Muscle of leg (tissue), 11 donors: ENCODE measurements around the gene MMRN2. TPM values are rescaled to one million over a fixed set of nuclear protein-coding genes. Genes with fewer than 3 reads are reported as not detected.
"Not testable (repeated sequence)": the region's sequence is repeated elsewhere in the genome, so short reads cannot be mapped to it uniquely, and the experiment has no call there.

Source experiments
- DNase-seq: peaks from one replicate; pipeline ENCODE4 v3.0.0; 2013
- H3K27ac ChIP-seq: one replicate; pipeline ENCODE4 v1.5.1; 2013; ENCODE audit warnings: mild to moderate bottlenecking, low read length, control low read depth
- H3K27me3 ChIP-seq: one replicate; pipeline ENCODE4 v1.6.1; 2013; ENCODE audit warnings: low read length; ENCODE audit not compliant: control insufficient read depth, insufficient read depth
- H3K36me3 ChIP-seq: one replicate; pipeline ENCODE4 v1.6.1; 2013; ENCODE audit warnings: low read length; ENCODE audit not compliant: control insufficient read depth, insufficient read depth
- H3K4me1 ChIP-seq: one replicate; pipeline ENCODE4 v1.6.1; 2013; ENCODE audit warnings: low read length; ENCODE audit not compliant: control insufficient read depth, insufficient read depth
- H3K4me3 ChIP-seq: one replicate; pipeline ENCODE4 v1.5.1; 2013; ENCODE audit warnings: low read length, control low read depth
- H3K9me3 ChIP-seq: replicated peaks from 2 replicates; pipeline ENCODE4 v1.6.1; 2013; ENCODE audit warnings: low read depth, low read length; ENCODE audit not compliant: control insufficient read depth
- WGBS: methylation state at CpG from one replicate; pipeline ENCODE4 v1.1.5; 2013; ENCODE audit warnings: missing lambda C conversion rate; ENCODE audit not compliant: insufficient coverage; 5-methylcytosine and 5-hydroxymethylcytosine counted together
- polyA plus RNA-seq, 8 donors: library from polyadenylated mRNA; unstranded; fragments of 120-200 nt; gene quantifications; one replicate each; pipeline versions ENCODE4 v1.2.1 to v1.2.3, GENCODE V29; 2013; ENCODE audit warnings: inconsistent platforms in 1 of 8, low replicate concordance in 1 of 8; ENCODE audit not compliant: insufficient read length in 8 of 8, insufficient read depth in 1 of 8
- total RNA-seq: library from RNA; stranded (reverse); fragments of 120-200 nt; gene quantifications from one replicate; pipeline ENCODE4 v1.2.4, GENCODE V29; 2013

The MMRN2 gene
- total and polyA plus RNA-seq, 9 donors = 17.9 to 25.4 (median 23.1) TPM

GRCh38 chr10:86981716-86982115, 24.3 kb upstream of the MMRN2 start:
- no peak overlapping the region for H3K4me3 ChIP-seq
- no peaks in the 10 kb centered on the region for H3K9me3 ChIP-seq
- H3K27me3 ChIP-seq = no peaks in the 10 kb centered on the region
- H3K27ac ChIP-seq = no peak overlapping the region
- H3K36me3 ChIP-seq = no peaks in the 10 kb centered on the region
- no CpG with 5 or more reads among the region's 5 CpGs for WGBS
- DNase-seq = no peak
- H3K4me1 ChIP-seq = peaks cover 23% of the 10 kb centered on the region

DNA sequence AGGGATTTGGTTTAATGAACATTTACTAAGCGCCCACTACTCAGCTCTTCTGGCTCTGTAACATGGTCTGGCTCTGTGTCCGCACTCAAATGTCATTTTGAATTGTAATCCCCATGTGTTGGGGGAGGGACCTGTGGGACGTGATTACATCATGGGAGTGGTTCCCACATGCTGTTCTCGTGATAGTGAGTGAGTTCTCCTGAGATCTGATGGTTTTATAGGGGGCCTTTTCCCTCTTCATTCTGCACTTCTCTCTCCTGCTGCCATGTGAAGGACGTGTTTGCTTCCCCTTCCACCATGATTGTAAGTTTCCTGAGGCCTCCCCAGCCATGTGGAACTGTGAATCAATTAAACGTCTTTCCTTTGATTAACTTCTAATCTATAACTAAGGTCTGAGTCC, 23.6 kb upstream of the MMRN2 start:
- H3K4me3 ChIP-seq, H3K27me3 ChIP-seq, H3K36me3 ChIP-seq, H3K27ac ChIP-seq, H3K9me3 ChIP-seq: not testable (repeated sequence)
- WGBS = 100% methylated on average over 1 of the region's 6 CpGs
- H3K4me1 ChIP-seq = peaks cover 23% of the 10 kb centered on the region
- DNase-seq = peak; percentile 16

GRCh38 chr10:86979977-86980448, 22.6 kb upstream of the MMRN2 start:
- Histone ChIP-seq H3K36me3 (no peaks in the 10 kb centered on the region), H3K9me3 (no peaks in the 10 kb centered on the region), H3K4me3 (no peak overlapping the region), H3K27ac (peak overlapping the region; percentile 63), H3K27me3 (no peaks in the 10 kb centered on the region), H3K4me1 (peaks cover 23% of the 10 kb centered on the region)
- 7% methylated on average over 2 of the region's 3 CpGs for WGBS
- peak; percentile 69 for DNase-seq

DNA sequence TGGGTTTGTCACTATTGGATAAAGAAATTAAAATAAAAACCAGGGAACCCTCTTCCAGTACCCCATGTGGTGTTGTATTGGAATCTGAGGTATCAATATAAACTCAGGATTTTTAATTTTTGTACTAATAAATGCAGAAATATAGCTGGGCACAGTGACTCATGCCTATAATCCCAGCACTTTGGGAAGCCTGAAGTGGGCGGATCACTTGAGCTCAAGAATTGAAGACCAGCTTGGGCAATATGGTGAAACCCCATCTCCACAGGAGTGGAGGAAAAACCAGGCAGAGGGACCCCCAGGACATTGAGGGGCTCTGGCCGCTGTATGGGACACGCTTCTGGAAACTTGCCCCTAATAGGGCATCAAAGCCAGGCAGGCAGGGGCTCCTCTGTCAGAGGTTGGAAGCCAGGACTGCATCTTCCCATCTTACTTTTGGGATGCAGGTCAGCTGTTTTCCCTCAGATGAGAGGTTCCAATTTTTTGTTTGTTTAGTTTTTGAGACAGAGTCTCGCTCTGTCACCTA, 21.9 kb upstream of the MMRN2 start:
- Histone ChIP-seq H3K9me3 (no peaks in the 10 kb centered on the region), H3K27me3 (no peaks in the 10 kb centered on the region), H3K36me3 (no peaks in the 10 kb centered on the region), H3K27ac (no peak overlapping the region), H3K4me3 (no peak overlapping the region), H3K4me1 (peaks cover 23% of the 10 kb centered on the region)
- peak; percentile 8 for DNase-seq
- WGBS = 93% methylated on average over 3 of the region's 4 CpGs

DNA sequence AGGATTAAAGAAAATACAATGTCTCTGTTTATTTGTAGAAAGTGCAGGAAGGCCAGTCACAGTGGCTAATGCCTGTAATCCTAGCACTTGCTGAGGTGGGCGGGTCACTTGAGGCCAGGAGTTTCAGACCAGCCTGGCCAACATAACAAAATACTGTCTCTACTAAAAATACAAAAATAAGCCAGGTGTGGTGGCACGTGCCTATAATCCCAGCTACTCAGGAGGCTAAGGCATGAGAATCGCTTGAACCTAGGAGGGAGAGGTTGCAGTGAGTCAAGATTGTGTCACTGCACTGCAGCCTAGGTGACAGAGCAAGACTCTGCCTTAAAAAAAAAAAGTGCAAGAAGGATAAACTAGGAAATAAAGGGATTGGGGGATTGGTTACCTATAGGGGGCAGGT, 21.0 kb upstream of the MMRN2 start:
- not testable (repeated sequence) for H3K4me3 ChIP-seq, H3K36me3 ChIP-seq, H3K9me3 ChIP-seq, DNase-seq, H3K27me3 ChIP-seq
- Histone ChIP-seq H3K4me1 (peaks cover 23% of the 10 kb centered on the region), H3K27ac (peak overlapping the region; percentile 71)
- 73% methylated on average over 2 of the region's 3 CpGs for WGBS

- H3K9me3 ChIP-seq = no peaks in the 10 kb centered on the region
- H3K4me3 ChIP-seq = no peak overlapping the region
- H3K36me3 ChIP-seq = no peaks in the 10 kb centered on the region
- H3K4me1 ChIP-seq = peaks cover 28% of the 10 kb centered on the region
- H3K27ac ChIP-seq = no peak overlapping the region
- WGBS = no CpG with 5 or more reads among the region's 5 CpGs
- H3K27me3 ChIP-seq = peaks cover 6% of the 10 kb centered on the region
- no peak for DNase-seq
Observed at GRCh38 chr10:86976362-86977056, 19.1 kb upstream of the MMRN2 start.

DNA sequence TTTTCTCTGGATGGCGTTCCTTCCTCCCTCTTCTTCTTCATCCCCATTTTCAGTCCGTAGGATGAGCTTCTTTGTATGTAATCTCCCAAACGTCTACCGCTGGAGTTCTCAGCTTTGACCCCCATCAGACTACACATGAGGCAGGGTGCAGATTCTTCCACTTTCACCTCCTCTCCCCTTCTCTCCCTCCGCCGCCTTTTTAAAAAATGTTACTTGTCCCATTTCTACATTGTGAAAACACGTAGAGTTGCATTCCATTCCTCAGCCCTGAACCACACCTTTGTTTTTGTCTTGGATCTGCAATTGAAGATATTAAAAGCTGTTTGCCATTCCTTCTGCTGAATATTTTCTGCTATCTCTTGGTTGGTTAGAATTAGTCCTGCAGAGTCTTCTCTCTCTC, 17.1 kb upstream of the MMRN2 start:
- Histone ChIP-seq H3K4me3 (no peak overlapping the region), H3K27me3 (peaks cover 13% of the 10 kb centered on the region), H3K9me3 (no peaks in the 10 kb centered on the region), H3K4me1 (peaks cover 36% of the 10 kb centered on the region), H3K27ac (no peak overlapping the region), H3K36me3 (no peaks in the 10 kb centered on the region)
- 73% methylated on average over 6 of the region's 7 CpGs for WGBS
- DNase-seq = no peak

GRCh38 chr10:86972613-86973380, 15.4 kb upstream of the MMRN2 start:
- H3K4me3 ChIP-seq = no peak overlapping the region
- peaks cover 30% of the 10 kb centered on the region for H3K27me3 ChIP-seq
- no peaks in the 10 kb centered on the region for H3K36me3 ChIP-seq
- peaks cover 45% of the 10 kb centered on the region for H3K4me1 ChIP-seq
- no peak overlapping the region for H3K27ac ChIP-seq
- no peaks in the 10 kb centered on the region for H3K9me3 ChIP-seq
- WGBS = 92% methylated on average over 11 of the region's 11 CpGs
- DNase-seq = peak; percentile 19

DNA sequence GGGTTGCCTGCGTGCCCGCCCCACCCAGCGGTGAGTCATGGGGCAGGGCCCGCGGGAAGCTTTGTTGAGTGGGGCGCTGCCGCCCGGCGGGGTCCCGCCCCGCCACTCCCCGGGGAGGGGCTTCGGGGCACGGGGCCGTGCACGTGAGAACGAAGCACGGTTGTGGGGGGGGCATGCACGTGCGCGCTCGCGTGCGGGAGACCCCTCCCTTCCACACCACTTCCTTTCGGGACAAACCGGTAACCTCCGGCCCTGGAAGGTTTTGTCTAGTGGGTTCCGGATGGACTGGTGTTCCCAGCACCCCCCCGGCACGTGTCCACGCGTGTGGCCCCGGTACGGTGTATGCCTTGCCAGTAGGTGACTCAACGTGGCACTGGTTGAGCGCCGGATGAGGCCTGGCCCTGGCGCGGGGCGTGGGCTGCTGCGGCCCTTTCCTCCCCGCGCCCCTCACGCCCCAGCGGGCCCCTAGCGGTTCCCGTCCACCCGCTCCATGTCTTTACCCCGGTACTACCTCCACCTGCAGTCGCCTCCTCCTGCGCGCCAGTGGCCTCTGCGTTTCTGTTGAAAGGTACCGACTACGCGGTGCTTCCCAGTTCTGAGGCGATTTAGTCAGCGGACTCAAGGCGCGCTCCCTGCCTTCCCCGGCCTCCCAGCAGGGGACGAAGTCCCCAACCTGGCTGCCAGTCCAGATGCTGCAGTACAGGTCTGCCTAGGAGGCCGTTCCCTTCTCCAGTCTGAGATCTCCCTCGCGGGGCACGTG, 14.0 kb upstream of the MMRN2 start:
- peak overlapping the region; percentile 90 for H3K27ac ChIP-seq
- H3K9me3 ChIP-seq = no peaks in the 10 kb centered on the region
- no peaks in the 10 kb centered on the region for H3K36me3 ChIP-seq
- peak; percentile 95 for DNase-seq
- peaks cover 55% of the 10 kb centered on the region for H3K4me1 ChIP-seq
- WGBS = 4% methylated on average over 38 of the region's 66 CpGs
- peak overlapping the region; percentile 75 for H3K4me3 ChIP-seq
- peaks cover 34% of the 10 kb centered on the region for H3K27me3 ChIP-seq

GRCh38 chr10:86970982-86971231, 13.5 kb upstream of the MMRN2 start:
- Histone ChIP-seq H3K27me3 (peaks cover 34% of the 10 kb centered on the region), H3K4me1 (peaks cover 59% of the 10 kb centered on the region), H3K9me3 (no peaks in the 10 kb centered on the region), H3K4me3 (peak overlapping the region; percentile 75), H3K27ac (peak overlapping the region; percentile 90), H3K36me3 (no peaks in the 10 kb centered on the region)
- no peak for DNase-seq
- 0% methylated on average over 18 of the region's 20 CpGs for WGBS
